Left hindlimb (tissue), 1 donor: ENCODE results near the gene TTC38.
"Not testable (repeated sequence)": the region's sequence is repeated elsewhere in the genome, so short reads cannot be mapped to it uniquely, and the experiment has no call there.

Experiments used
- DNase-seq: peaks from one replicate; pipeline ENCODE4 v3.0.0-alpha.2; 2018

The TTC38 gene

GRCh38 chr22:46247443-46247975 is 20.3 kb upstream of the TTC38 start:
- no peak for DNase-seq

DNA sequence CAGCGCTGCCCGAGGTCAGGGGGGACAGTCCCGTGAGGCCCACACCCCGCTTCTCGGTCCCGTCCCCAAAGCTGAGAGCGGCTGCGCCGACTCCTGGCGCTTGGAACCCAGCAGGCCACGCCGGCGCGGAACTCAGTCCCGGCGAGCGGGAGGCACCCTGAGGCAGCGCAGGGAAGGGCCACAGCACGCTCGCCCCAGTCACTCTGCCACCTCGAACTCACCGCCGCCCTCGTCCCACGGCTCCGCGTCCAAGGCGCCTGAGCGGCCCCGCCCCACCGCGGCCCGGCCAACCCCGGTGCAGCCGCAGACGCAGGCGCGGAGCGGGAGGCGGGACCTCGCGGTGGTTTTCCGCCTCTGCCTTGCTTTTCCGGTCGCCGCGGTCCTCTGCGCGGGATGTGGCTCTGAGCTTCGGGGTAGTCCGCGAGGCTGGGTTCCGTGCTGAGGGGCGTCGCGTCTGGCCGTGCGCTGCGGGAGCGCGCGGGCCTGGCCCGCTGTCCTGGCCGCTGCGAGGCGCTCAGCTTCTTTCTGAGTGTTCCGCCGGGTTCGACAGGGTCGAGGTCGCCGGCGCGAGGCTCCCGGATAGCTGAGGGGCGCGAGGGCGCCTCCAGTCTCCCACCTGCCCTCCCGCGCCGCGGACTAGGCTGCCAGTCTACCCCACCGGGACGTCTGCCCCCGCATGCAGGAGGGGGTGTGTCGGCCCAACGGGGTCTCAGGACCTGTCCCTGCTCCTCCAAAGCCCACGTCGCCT is 17.6 kb upstream of the TTC38 start, which contains the start of gene CDPF1:
Gene CDPF1, minus strand, starts transcription at position 259 of the 748 bp plus-strand sequence. CDS start 2,009 bp downstream, outside the sequence.
- DNase-seq, result peak; percentile 93

DNA sequence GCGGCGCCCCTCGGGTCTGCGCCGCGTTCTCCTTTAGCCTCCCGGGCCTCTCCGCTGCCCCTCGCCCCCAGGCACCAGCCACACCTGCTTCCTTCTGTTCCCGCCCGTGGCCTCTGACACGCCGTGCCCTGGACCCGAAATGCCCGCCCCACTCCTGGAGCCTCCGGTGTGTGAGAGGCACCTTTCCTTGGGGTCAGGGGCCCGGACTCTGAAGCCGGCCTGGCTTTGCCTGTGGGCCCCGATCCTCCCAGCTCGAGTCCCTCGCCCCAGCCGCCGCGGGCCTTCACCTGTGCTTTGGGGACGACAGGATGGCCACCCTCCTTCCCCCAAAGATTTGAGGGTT is 17.1 kb upstream of the TTC38 start:
- DNase-seq, result no peak

DNA sequence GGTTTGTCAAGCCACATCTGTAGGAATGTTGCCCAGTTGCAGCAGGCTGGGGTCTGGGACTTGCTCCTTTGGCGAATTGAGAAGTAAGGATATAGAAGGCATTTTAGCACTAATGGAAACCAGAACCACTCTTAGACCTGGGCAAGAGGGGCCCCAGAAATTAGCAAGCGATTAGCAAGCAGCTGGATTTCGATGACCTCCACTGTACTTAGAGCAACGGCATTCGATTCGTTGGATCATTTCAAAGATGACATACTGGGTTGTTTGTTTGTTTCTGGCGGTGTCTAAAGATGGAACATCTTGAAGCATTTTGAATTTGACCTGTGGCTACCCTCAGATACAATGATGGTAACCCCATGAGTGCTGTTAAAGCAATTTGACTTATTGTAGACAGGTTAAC is 16.5 kb upstream of the TTC38 start:
- no peak for DNase-seq

- no peak for DNase-seq
Measured at GRCh38 chr22:46251816-46252380, 15.9 kb upstream of the TTC38 start.

GRCh38 chr22:46256358-46256958 is 11.3 kb upstream of the TTC38 start:
- DNase-seq, result no peak

DNA sequence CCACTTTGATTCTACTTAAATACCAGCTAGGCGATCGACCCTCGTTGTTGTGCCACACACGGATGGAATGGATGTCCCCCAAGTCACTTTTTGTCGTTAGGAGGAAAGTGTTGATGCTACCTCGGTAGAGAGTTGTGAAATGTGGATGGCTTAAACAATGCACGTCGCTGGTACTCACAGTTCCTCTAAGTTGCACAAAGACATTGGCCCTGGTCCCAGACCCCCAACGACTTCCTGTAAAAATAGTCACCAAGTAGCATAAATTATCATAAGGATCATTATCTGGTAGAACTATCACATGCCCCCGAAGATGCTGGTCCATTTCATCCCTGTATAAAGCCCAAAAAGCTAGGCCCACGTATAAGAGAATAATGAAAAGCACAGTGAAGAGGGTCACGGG is 8.4 kb upstream of the TTC38 start:
- no peak for DNase-seq

DNA sequence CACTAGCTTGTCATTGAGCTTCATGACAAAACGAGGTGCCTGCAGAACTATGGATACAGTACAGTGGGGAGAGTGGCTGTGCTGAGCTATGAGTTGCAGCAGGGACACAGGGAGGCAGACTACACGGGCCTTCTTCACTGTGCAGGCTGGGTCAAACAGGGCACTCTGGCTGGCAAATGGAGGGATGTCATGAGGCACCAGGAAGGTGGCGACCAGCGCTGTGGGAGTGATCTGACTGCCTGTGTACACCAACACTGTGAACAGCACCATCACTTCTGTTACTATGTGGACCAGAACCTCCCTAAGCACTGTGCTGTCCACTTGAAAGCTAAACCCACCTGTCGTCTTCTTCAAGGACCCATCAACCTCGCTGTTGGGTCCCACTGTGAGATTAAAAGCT is 7.8 kb upstream of the TTC38 start:
- DNase-seq, result no peak

GRCh38 chr22:46262449-46263215 is 5.2 kb upstream of the TTC38 start:
- DNase-seq, result no peak

DNA sequence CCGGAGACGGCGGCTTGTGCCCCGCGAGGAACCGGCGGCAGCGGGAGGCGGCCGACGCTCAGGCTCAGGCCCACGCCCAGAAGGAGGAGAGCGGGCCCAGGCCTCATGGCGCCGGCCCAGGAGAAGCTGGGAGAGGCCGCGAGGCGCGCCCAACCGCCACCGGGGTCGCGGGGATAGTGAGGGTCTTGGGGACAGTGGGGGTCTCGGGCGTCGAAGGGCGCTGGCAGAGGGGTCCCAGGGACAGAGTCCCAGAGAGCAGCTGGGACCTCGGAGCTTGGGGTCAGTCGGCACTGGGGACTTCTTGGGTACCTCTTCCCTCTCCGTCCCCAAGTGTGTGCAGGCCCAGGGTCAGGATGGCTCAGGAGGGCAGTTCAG is 4.6 kb upstream of the TTC38 start, which contains the start of gene PKDREJ:
Gene PKDREJ, minus strand, starts transcription at position 128 of the 375 bp plus-strand sequence. Its CDS starts 21 bp downstream, at position 107.
- DNase-seq, result no peak

DNA sequence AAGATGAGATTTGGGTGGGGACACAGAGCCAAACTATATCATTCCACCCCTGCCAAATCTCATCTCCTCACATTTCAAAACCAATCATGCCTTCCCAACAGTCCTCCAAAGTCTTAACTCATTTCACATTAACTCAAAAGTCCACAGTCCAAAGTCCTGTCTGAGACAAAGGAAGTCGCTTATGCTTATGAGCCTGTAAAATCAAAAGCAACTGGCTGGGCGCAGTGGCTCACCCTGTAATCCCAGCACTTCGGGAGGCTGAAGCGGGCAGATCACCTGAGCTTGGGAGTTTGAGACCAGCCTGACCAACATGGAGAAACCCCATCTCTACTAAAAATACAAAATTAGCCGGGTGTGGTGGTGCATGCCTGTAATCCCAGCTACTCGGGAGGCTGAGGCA is 3.3 kb upstream of the TTC38 start:
- DNase-seq, result not testable (repeated sequence)

- not testable (repeated sequence) for DNase-seq
Measured at GRCh38 chr22:46265627-46266026, 2.2 kb upstream of the TTC38 start.

DNA sequence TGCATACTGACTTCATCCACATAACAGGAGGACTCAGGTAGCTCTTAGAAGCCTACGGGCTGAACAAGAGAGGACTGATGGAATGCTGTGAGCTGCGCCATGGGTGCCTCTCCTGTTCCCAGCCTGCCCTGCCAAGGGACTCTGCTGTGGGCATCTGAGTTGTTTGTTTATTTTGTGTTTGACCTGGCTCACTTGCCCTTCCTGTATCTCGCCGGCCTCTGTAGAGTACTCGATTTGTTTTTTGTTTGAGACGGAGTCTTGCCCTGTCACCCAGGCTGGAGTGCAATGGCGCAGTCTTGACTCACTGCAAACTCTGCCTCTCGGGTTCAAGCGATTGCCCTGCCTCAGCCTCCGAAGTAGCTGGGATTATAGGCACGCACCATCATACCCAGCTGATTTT is 1.8 kb downstream of the TTC38 start:
- no peak for DNase-seq

- no peak for DNase-seq
Measured at GRCh38 chr22:46272196-46272595, 4.4 kb downstream of the TTC38 start.

GRCh38 chr22:46272762-46273431 is 5.1 kb downstream of the TTC38 start:
- DNase-seq, result no peak

DNA sequence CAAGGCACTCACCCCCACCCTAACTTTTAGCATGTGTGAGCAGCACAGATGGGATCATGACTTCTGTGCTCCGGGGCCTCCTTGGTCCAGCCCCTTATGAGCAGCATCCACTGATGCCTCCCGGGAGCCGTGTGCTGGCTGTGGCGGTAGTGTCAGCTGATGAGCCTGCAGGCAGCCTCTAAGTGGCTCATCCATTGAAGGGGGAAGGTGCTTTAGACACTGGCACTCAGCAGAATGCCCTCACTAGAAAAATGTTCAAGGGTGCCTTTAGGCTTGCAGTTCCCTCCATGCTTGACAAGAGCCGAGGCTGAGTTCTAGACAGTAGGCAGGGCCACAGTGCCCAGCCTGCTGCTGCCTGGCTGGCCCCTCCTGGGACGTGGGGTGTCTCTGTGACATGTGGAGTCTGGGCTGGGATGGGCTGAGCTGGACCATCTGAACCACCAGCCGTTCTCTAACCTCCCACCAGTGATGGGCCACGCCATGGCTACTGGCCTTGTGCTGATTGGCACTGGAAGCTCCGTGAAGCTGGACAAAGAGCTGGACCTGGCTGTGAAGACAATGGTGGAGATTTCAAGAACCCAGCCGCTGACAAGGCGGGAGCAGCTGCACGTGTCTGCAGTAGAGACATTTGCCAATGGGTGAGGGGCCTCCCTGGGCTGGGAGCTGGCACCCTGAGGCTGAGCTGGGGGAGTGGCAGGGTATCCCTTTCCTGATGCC is 5.8 kb downstream of the TTC38 start:
- DNase-seq, result no peak

GRCh38 chr22:46274381-46274780 is 6.6 kb downstream of the TTC38 start:
- no peak for DNase-seq

- no peak for DNase-seq
Measured at GRCh38 chr22:46275455-46276122, 7.8 kb downstream of the TTC38 start.

DNA sequence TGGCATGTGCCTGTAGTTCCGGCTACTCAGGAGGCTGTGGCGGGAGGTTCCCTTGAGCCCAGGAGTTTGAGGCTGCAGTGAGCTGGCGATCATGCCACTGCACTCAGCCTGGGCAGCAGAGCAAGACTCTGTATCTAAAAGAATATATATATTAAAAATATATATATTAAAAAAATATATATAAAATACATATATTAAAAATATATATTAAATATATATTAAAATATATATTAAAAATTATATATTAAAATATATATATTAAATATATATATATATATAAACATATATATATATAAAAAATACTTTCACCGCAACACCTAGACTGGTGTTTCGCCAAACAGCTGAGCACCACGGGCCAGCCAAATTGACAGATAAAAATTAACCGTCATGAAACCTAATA is 8.8 kb downstream of the TTC38 start:
- DNase-seq, result no peak

- DNase-seq, result no peak
Measured at GRCh38 chr22:46278656-46279645, 11.1 kb downstream of the TTC38 start.
